ENCODE measurements around the gene EHD1. TPM values are rescaled to one million over a fixed set of nuclear protein-coding genes. Genes with fewer than 3 reads are reported as not detected.
A peak's percentile ranks its signal among the peaks of the same experiment; 100 is the strongest.

Gene EHD1
- 10 to 100 TPM; 29.5 to 44.0 (median 31.8) TPM for total RNA-seq

- intact Hi-C loops (cut with DNase I) = no loop called here
- Histone ChIP-seq H3K27ac (peak within 1 kb of the TSS; percentile 88 to 96 (median 90)), H3K9me3 (no peaks in the 10 kb centered on the region), H3K27me3 (no peaks in the 10 kb centered on the region), H3K4me1 (peaks cover 37 to 68% (median 53%) of the 10 kb centered on the region in 3 donors), H3K4me3 (peak within 1 kb of the TSS; percentile 79 to 96 (median 82)), H3K36me3 (peaks cover 0 to 12% (median 0%) of the 10 kb centered on the region in 3 donors)
- WGBS, 2 donors = 0 to 2% methylated on average over 2 to 18 of the region's 75 CpGs
- DNase-seq = peak; percentile 93
- TF ChIP-seq CTCF (IDR thresholded peaks at IDR 0.05) (peak; percentile 1 to 58 (median 38)), POLR2A (IDR thresholded peaks at IDR 0.05) (peak; percentile 41 to 100 (median 94))
These were observed at the start of gene EHD1 for GRCh38 chr11:64878494-64879243. TSS of gene EHD1 (minus strand) at chr11:64878621. CDS start at chr11:64878464, 157 bp downstream.

- WGBS, 2 donors = 62 to 84% methylated on average over 3 to 17 of the region's 22 CpGs
- H3K4me1 ChIP-seq = peaks cover 18 to 32% (median 19%) of the 10 kb centered on the region in 3 donors
- intact Hi-C loops (cut with DNase I) = no loop called here
- H3K27me3 ChIP-seq = no peaks in the 10 kb centered on the region
- H3K4me3 ChIP-seq = no peak overlapping the region
- no peak for TF ChIP-seq POLR2A (IDR thresholded peaks at IDR 0.05)
- no peak for TF ChIP-seq CTCF (IDR thresholded peaks at IDR 0.05)
- no peaks in the 10 kb centered on the region for H3K9me3 ChIP-seq
- peaks cover 15 to 56% (median 15%) of the 10 kb centered on the region in 3 donors for H3K36me3 ChIP-seq
- no peak overlapping the region for H3K27ac ChIP-seq
- DNase-seq = no peak
These were observed 48.3 kb upstream of the EHD1 start for GRCh38 chr11:64926689-64927088.

GRCh38 chr11:64925536-64926436, 47.4 kb upstream of the EHD1 start:
- Histone ChIP-seq H3K27ac (peak overlapping the region in 1 of 4 donors; percentile 97), H3K27me3 (no peaks in the 10 kb centered on the region), H3K36me3 (peaks cover 7 to 47% (median 7%) of the 10 kb centered on the region in 3 donors), H3K4me3 (peak overlapping the region; percentile 83 to 99 (median 92)), H3K4me1 (peaks cover 18 to 32% (median 19%) of the 10 kb centered on the region in 3 donors), H3K9me3 (no peaks in the 10 kb centered on the region)
- DNase-seq = no peak
- intact Hi-C loops (cut with DNase I) = no loop called here
- 81 to 100% methylated on average over 1 to 3 of the region's 24 CpGs for WGBS, 2 donors
- TF ChIP-seq POLR2A (IDR thresholded peaks at IDR 0.05) (no peak), CTCF (IDR thresholded peaks at IDR 0.05) (no peak)

- Histone ChIP-seq H3K9me3 (no peaks in the 10 kb centered on the region), H3K4me1 (peaks cover 18 to 32% (median 19%) of the 10 kb centered on the region in 3 donors), H3K36me3 (peaks cover 0 to 38% (median 0%) of the 10 kb centered on the region in 3 donors), H3K4me3 (peak overlapping the region; percentile 83 to 99 (median 92)), H3K27me3 (no peaks in the 10 kb centered on the region), H3K27ac (peak overlapping the region; percentile 90 to 97 (median 93))
- intact Hi-C loops (cut with DNase I) = no loop called here
- DNase-seq = no peak
- TF ChIP-seq POLR2A (IDR thresholded peaks at IDR 0.05) (no peak), CTCF (IDR thresholded peaks at IDR 0.05) (no peak)
- WGBS, 2 donors = 0% methylated on average over 1 of the region's 24 CpGs; no CpG with 5 or more reads in 1 of the 2 donors
These were observed 46.5 kb upstream of the EHD1 start for GRCh38 chr11:64924910-64925284.

Data from esophagus squamous epithelium (tissue), 5 donors.